ENCODE data around the gene SETD1B. TPM values are rescaled to one million over a fixed set of nuclear protein-coding genes. Genes with fewer than 3 reads are reported as not detected.

Gene SETD1B
- total RNA-seq, 4 donors from 2014 or later = 9.4 to 27.1 (median 19.9) TPM

GRCh38 chr12:121825041-121825523, 21.3 kb downstream of the SETD1B start:
- DNase-seq (ENCODE audit: extremely low spot score) = no peak
- Histone ChIP-seq H3K4me3 (no peak overlapping the region), H3K36me3 (peaks cover 52 to 100% (median 90%) of the 10 kb centered on the region in 4 donors), H3K9me3 (no peaks in the 10 kb centered on the region), H3K27ac (replicated peaks in 1 of 4) (no peak overlapping the region), H3K4me1 (peaks cover 0 to 26% (median 15%) of the 10 kb centered on the region in 4 donors), H3K27me3 (no peaks in the 10 kb centered on the region)
- no peak for TF ChIP-seq POLR2AphosphoS5 (IDR thresholded peaks at IDR 0.05)
- TF ChIP-seq POLR2A (IDR thresholded peaks at IDR 0.05; ENCODE audit: low read depth) = no peak
- no peak for TF ChIP-seq CTCF (IDR thresholded peaks at IDR 0.05)
- WGBS = 94% methylated on average over 18 of the region's 18 CpGs
- intact Hi-C loops (cut with DNase I) = no loop called here

DNA sequence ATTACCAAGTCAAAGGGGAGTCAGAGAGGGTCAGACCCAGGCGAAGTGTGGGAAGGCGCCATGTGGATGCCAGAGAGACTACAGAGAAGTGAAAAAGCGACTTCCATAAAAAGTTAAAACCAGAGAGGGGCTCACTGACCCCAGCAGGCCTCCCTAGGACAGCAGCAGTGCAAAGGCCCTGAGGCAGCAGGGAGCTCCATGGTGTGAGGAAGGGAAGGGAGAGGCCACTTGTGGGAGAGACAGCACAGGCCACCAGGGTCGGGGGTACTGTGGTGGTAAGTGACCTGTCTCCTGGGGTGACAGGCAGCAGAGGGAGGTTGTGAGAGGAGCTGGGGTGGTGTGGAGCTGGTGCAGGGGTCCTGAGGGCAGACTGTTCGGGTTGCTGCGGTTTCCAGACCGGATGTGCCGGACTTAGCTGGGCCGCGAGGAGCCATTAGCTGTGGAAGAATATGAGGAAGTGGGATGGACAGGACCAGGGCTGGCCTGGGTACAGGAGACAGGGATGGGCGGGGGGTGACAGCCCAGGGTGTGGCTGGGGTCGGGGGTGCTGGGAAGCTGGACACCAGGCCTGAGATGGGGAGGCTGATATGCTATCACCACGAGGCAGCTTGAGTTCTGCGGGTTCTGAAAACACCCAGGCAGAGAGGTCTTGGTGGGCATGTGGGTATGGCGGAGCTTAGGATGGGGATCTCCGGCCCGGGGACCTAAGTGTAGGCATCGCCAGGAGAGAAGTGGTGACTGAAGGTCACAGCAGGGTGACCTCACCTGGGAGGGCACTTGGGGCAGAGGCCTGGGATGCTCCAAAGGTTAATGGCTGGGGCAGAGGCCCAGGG, 22.7 kb downstream of the SETD1B start:
- intact Hi-C loops (cut with DNase I) = no loop called here
- peaks cover 0 to 28% (median 15%) of the 10 kb centered on the region in 4 donors for H3K4me1 ChIP-seq
- WGBS = 87% methylated on average over 18 of the region's 18 CpGs
- H3K27me3 ChIP-seq = no peaks in the 10 kb centered on the region
- H3K9me3 ChIP-seq = no peaks in the 10 kb centered on the region
- peaks cover 53 to 100% (median 89%) of the 10 kb centered on the region in 4 donors for H3K36me3 ChIP-seq
- no peak overlapping the region for H3K4me3 ChIP-seq
- TF ChIP-seq EP300 (IDR thresholded peaks at IDR 0.05) = no peak
- no peak for TF ChIP-seq CTCF (IDR thresholded peaks at IDR 0.05)
- no peak for TF ChIP-seq POLR2A (IDR thresholded peaks at IDR 0.05; ENCODE audit: low read depth)
- TF ChIP-seq POLR2AphosphoS5 (IDR thresholded peaks at IDR 0.05) = no peak
- no peak for DNase-seq (ENCODE audit: extremely low spot score)
- no peak overlapping the region for H3K27ac ChIP-seq (replicated peaks in 1 of 4)

DNA sequence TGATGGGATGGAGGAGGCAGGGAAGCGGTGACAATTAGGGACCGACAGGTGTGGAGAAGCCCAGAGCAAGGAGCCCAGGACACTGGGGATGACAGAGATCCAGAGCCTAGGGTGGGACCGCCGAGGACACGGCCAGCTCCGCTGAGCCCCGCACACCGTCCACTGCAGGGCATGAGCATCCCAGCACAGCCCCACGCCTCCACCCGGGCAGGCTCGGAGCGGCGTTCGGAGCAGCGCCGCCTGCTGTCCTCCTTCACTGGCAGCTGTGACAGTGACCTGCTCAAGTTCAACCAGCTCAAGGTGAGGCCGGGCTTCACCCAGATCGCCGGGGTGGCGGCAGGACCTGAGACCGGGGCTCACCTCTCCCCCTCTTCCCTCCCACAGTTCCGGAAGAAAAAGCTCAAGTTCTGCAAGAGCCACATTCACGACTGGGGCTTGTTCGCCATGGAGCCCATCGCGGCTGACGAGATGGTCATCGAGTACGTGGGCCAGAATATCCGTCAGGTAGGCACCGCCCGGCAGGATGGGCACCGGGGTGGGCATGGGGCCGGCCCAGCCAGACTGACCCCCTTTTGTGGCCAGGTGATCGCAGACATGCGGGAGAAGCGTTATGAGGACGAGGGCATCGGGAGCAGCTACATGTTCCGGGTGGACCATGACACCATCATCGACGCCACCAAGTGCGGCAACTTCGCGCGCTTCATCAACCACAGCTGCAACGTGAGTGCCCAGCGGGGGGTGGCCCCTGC, 23.7 kb downstream of the SETD1B start:
- WGBS = 93% methylated on average over 27 of the region's 48 CpGs
- Histone ChIP-seq H3K27ac (replicated peaks in 1 of 4) (no peak overlapping the region), H3K27me3 (no peaks in the 10 kb centered on the region), H3K4me1 (peaks cover 0 to 28% (median 15%) of the 10 kb centered on the region in 4 donors), H3K36me3 (peaks cover 56 to 100% (median 90%) of the 10 kb centered on the region in 4 donors), H3K9me3 (no peaks in the 10 kb centered on the region), H3K4me3 (no peak overlapping the region)
- DNase-seq (ENCODE audit: extremely low spot score) = no peak
- intact Hi-C loops (cut with DNase I) = no loop called here
- TF ChIP-seq POLR2AphosphoS5 (IDR thresholded peaks at IDR 0.05) = no peak
- TF ChIP-seq EP300 (IDR thresholded peaks at IDR 0.05) = no peak
- no peak for TF ChIP-seq POLR2A (IDR thresholded peaks at IDR 0.05; ENCODE audit: low read depth)
- TF ChIP-seq CTCF (IDR thresholded peaks at IDR 0.05) = no peak

GRCh38 chr12:121828306-121828705, 24.5 kb downstream of the SETD1B start:
- intact Hi-C loops (cut with DNase I) = no loop called here

DNA sequence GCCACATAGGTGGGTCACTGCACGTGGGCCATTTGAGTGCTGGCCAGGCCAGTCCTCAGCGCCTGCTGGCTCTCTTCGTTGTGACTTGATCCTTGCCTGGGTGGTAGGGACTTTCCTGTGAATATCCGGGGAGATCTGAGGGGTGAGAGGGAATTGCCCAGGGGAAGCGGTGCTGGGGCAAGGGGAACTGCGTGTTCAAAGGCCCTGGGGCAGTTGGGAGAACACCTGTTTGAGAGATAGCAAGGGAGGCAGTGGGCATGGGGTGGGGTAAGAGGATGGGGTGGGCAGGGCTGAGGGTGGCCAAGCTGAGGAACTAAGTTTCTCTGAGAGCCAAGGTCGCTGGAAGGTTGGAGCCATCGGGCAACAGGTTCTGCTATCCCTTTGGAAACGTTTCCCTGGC, 25.0 kb downstream of the SETD1B start:
- H3K4me1 ChIP-seq = peaks cover 0 to 28% (median 15%) of the 10 kb centered on the region in 4 donors
- no peak overlapping the region for H3K4me3 ChIP-seq
- H3K9me3 ChIP-seq = no peaks in the 10 kb centered on the region
- DNase-seq (ENCODE audit: extremely low spot score) = no peak
- WGBS = 84% methylated on average over 9 of the region's 9 CpGs
- intact Hi-C loops (cut with DNase I) = no loop called here
- H3K27ac ChIP-seq (replicated peaks in 1 of 4) = peak overlapping the region in 2 of 4 donors; percentile 19 to 26
- no peaks in the 10 kb centered on the region for H3K27me3 ChIP-seq
- H3K36me3 ChIP-seq = peaks cover 43 to 91% (median 81%) of the 10 kb centered on the region in 4 donors
- TF ChIP-seq CTCF (IDR thresholded peaks at IDR 0.05) = no peak
- no peak for TF ChIP-seq POLR2AphosphoS5 (IDR thresholded peaks at IDR 0.05)
- TF ChIP-seq POLR2A (IDR thresholded peaks at IDR 0.05; ENCODE audit: low read depth) = no peak
- TF ChIP-seq EP300 (IDR thresholded peaks at IDR 0.05) = no peak

More at GRCh38 chr12:121828306-121828705, 24.5 kb downstream of the SETD1B start:
- no peak overlapping the region for H3K4me3 ChIP-seq
- peaks cover 0 to 28% (median 15%) of the 10 kb centered on the region in 4 donors for H3K4me1 ChIP-seq
- H3K27ac ChIP-seq (replicated peaks in 1 of 4) = no peak overlapping the region
- H3K9me3 ChIP-seq = no peaks in the 10 kb centered on the region
- 83% methylated on average over 8 of the region's 8 CpGs for WGBS
- no peaks in the 10 kb centered on the region for H3K27me3 ChIP-seq
- TF ChIP-seq POLR2AphosphoS5 (IDR thresholded peaks at IDR 0.05) (no peak), POLR2A (IDR thresholded peaks at IDR 0.05; ENCODE audit: low read depth) (no peak)
- peaks cover 48 to 97% (median 86%) of the 10 kb centered on the region in 4 donors for H3K36me3 ChIP-seq
- no peak for DNase-seq (ENCODE audit: extremely low spot score)
